A673 (cell line): ENCODE results near the gene NLRC5.

Experiments used
- CTCF ChIP-seq: fragments of 300-800, 200-600 bp; sonication (generic); conservative IDR thresholded peaks from 2 replicates; pipeline ENCODE4 v1.5.1; 2017; ENCODE audit warnings: low read depth, mild to moderate bottlenecking, antibody characterized with exemption, low read length, moderate library complexity, mixed read lengths
- EZH2 ChIP-seq: fragments of 200-600 bp; sonication (generic); IDR thresholded peaks from 2 replicates; pipeline ENCODE4 v1.6.1; 2017; ENCODE audit warnings: borderline replicate concordance, low read depth, mild to moderate bottlenecking, mixed read lengths, antibody characterized with exemption, low read length; ENCODE audit not compliant: poor library complexity, severe bottlenecking

DNA sequence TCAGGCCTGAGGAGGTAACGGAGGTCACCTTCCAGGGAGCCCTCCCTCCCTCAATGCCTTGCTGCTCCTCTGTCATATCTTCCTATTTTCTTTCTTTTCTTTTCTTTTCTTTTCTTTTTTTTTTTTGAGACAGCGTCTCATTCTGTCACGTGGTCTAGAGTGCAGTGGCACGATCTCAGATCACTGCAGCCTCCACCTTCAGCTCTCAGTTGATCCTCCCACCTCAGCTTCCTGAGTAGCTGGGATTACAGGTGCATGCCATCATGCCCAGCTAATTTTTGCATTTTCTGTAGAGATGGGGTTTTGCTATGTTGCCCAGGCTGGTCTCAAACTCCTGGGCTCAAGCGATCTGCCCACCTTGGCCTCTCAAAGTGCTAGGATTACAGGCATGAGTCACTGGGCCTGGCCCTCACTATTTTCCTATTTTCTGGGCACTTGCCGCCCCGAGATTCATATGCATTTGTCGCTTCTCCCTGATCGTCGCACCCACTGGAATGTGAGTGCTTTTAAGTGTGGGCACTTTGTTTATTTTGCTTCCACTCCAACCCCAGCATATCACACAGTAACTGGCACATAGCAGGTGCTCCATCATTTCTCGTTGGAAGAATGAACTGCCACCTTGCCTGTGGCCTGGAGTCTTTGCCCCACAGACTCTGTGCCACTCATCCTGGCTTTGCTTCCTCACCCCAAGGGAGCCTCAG is 134.8 kb downstream of the NLRC5 start:
- TF ChIP-seq CTCF (no peak), EZH2 (no peak)
